NCI-H526 treated with DMSO at 0.1 percent for 48 hours (cell line): ENCODE measurements around the gene PTRH2.
A peak's percentile ranks its signal among the peaks of the same experiment; 100 is the strongest.
"Not testable (repeated sequence)": the region's sequence is repeated elsewhere in the genome, so short reads cannot be mapped to it uniquely, and the experiment has no call there.

Experiments
- DNase-seq: peaks from one replicate; lab custom pipeline; 2025; lab: John Stamatoyannopoulos, UW

PTRH2 gene

GRCh38 chr17:59707149-59707970 is at the start of gene PTRH2, which contains the start of gene VMP1:
Gene PTRH2 (minus strand): TSS chr17:59707430. CDS start chr17:59697978, 9,452 bp downstream.
Gene VMP1 (plus strand): TSS chr17:59707654. CDS start chr17:59731447, 23,793 bp downstream.
- DNase-seq = peak; percentile 99

DNA sequence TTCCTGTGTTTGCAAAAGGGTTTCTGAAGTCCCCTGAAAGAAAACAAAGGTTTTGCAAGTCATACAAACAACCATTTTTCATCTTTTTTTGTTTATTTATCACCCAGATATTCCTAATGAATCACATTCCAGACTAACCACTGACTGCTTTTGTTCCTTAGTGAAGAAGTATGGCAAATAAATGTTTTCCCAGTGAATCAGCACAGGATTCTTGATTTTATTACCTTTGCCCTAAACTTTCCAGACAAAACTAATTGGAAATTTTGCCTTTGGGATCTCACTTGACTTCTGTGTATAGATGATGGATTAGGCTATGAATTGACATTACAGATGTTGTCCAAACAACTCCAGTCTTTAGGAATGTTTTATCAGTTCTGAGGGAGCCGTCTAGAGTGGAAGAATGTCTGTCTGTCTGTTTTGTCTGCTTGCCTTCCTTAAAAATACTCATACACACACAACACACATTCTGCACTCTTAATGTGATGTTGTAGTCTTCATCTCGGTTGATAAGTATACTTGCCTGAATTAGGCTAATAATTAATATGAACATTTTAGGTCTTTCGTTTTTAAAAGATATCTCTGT is 49.1 kb upstream of the PTRH2 start:
- DNase-seq = no peak

DNA sequence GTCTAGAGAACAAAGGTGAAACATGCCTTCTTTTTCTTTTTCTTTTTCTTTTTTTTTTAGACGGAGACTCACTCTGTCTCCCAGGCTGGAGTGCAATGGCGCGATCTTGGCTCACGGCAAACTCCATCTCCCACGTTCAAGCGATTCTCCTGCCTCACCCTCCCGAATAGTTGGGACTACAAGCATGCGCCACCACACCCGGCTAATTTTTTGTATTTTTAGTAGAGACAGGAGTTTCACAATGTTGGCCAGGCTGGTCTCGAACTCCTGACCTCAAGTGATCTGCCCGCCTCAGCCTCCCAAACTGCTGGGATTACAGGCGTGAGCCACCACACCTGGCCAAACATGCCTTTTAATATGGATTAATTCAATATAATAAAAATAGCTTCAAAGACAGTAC is 47.8 kb upstream of the PTRH2 start:
- DNase-seq = not testable (repeated sequence)

DNA sequence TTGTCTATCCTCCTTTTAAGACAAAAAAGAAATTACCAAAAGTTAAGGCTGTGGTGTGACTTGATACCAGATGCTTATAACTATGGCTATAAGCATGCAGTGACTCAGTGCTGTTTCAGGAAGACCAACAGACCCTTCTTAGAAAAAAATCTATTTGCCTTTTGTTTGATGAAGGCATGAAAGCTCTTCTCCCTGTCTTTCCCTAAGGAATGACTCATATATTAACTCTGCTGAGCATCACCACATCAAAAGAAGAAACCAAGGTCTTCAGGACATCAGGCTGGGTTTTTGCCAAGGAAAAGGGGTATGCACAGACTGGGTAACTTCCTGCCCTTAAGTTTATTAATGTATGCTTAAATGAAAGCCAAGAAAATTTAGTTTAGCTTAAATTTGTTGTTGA is 47.3 kb upstream of the PTRH2 start:
- no peak for DNase-seq

GRCh38 chr17:59753522-59754467 is 46.6 kb upstream of the PTRH2 start:
- DNase-seq = peak; percentile 83

DNA sequence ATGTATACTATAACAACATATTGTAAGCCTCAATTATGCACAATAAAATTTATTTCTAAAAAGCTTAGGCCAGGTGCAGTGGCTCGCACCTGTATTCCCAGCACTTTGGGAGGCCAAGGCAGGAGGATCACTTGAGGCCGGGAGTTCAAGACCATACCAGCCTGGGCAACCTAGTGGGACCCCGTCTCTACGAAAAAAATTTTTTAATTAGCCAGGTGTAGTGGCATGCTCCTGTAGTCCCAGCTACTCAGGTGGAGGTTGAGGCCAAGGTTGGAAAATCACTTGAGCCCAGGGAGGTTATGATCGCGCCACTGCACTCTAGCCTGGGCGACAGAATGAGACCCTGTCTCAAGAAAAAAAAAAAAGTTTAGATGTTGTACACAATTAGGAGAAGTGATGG is 45.7 kb upstream of the PTRH2 start:
- no peak for DNase-seq

GRCh38 chr17:59752446-59752845 is 45.2 kb upstream of the PTRH2 start:
- no peak for DNase-seq

GRCh38 chr17:59751955-59752413 is 44.8 kb upstream of the PTRH2 start:
- DNase-seq = no peak

DNA sequence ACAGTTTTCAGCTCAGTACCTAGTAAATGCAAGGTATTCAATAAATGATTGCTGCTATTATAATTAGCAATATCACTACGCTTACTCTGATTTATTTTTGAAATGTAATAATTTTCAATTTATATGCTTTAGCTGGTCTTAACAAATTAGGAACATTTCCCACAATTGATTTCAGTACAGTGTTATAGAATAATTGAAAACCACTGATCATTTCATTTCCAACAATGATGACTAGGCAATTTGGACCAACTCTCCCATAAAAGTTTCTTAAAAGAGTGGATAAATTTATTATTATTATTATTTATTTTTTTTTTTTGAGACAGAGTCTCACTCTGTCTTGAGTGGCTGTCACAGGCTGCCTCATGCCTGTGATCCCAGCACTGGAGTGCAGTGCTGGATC is 41.4 kb upstream of the PTRH2 start:
- DNase-seq = no peak

GRCh38 chr17:59746849-59747445 is 39.7 kb upstream of the PTRH2 start:
- DNase-seq = peak; percentile 7

- no peak for DNase-seq
Measured at GRCh38 chr17:59745040-59745439, 37.8 kb upstream of the PTRH2 start.

- DNase-seq = no peak
Measured at GRCh38 chr17:59743842-59744241, 36.6 kb upstream of the PTRH2 start.

DNA sequence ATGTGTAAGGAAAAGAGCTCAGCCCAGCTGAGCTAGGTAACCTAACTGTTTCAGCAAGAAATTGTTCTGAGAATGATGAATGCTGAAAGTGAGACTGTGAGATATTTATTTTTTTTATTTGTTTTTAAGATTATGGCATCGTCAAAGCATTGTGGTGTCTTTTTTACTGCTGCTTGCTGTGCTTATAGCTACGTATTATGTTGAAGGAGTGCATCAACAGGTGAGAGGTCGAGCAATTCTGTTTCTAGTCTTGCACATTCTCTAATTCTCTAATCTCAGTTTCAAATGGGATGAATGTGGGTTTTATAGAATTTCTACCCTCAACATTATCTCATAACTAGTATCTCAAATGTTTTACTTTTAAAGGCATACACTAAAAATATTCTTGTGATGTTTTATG is 30.1 kb upstream of the PTRH2 start:
- DNase-seq = no peak

DNA sequence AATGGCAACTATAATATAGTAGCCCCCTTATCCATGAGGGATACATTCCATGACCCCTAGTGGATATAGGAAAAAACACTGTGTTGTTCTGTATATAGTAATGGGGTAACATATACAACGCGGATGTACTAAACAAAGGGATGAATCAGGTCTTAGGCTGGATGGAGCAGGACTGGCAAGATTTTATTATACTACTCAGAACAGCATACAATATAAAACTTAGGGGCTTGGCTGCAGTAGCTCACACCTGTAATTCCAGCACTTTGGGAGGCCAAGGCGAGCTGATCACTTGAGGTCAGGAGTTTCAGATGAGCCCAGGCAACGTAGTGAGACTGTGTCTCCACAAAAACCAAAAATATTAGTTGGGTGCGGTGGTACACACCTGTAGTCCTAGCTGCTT is 27.0 kb upstream of the PTRH2 start:
- DNase-seq = no peak

GRCh38 chr17:59733697-59734096 is 26.5 kb upstream of the PTRH2 start:
- DNase-seq = no peak

DNA sequence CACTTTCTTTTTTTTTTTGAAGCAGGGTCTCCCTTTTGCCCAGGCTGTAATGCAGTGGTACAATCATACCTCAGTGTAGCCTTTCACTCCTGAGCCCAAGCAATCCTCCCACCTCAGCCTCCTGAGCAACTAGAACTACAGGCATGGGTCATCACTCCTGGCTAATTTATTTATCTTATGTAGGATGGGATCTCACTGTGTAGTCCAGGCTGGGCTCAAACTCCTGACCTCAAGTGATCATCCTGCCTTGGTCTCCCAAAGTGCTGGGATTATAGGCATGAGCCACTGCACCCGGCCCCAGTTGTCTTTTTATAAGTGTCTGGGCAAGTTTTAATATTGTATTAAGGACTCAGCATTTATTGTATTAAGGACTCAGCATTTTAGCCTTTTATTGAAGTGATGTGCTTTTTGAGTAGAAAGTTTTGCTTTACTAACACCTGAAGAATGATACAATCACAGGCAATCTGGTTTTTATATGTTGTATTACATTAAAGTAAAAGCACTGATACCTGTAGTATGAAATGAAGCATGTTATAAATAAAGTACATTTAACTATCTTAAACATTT is 23.1 kb upstream of the PTRH2 start:
- no peak for DNase-seq

DNA sequence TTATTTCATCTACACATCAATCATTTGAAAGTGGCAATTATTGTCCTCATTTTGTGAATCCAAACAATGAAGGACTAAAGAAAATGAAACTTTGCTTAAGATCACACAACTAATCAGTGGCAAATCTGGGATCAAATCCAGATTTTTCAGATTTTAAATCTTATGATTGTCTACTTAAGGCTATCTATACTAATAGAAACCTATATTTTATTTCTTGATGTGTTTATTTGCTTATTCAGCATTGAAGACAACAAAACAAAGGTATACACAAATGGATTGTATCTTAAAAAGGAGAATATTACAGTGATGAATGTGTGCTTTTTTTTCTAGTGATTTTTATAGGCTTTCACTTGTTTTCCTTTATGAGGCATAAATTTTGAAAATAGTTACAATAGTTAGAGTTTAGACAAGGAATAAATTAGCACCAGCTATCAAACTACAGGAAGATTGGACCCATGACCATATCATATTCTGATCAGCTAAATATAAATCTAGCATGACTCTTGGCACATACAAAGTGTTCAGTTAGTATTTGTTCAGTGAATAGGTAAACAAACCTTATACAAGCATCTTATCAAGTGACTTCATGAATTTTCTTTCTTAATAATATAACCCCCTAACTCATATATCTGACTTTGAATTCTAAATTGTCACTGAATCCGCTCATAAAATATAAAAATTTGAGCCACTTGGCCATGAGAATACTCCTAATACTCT is 20.7 kb upstream of the PTRH2 start:
- DNase-seq = no peak

DNA sequence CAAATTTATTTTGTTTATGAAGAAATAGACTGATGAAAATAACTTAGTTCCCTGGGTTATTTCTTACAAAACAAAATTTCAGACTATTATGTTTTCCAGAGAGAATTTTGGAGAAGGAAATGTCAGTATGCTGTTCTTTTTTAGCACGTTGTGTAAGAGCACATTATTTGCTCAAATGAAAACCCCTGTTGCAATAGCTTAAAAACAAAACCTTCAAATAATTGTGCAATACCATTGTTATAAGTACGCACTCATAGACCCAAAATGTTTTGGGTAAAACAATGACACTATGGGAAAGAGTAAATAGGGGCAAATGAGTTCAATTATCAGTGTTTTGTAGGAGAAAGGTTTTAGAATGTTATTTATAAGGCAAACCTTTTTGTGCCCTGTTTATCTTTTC is 18.5 kb upstream of the PTRH2 start:
- no peak for DNase-seq

DNA sequence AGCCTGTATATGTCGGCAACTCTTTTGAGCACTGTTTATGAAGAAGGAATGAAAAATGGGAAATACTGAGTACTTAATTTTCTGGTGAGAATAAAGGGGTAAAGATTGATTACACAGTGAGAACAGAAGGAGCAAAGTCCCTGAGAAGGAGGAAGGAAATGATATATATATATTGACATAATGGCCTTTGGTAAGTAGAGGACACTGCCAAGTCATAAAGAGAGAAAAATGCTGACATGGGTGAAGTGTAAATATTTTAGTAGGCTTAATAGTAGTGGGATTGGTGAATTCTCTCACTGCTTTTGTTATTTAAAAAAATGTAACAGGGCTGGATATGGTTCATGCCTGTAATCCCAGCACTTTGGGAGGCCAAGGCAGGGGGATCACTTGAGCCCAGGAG is 16.4 kb upstream of the PTRH2 start:
- no peak for DNase-seq

DNA sequence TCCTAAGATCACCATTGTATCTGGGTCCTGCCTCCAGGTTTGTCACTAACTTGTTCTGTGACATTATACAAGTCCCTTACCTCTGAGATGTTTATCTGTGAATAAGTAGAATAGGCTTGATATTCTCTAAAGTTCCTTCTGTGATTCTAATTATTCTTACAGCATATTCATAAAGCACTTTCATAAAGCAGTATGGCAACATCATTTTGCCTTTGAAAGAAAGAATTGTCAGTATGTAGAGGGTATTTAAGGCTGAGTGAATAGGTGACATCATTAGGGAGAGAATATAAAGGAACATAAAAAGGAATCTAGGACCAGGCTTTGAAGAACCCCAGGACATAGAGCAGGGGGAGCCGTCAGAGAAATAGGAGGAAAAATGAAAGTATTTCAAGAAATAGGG is 15.8 kb upstream of the PTRH2 start:
- no peak for DNase-seq

DNA sequence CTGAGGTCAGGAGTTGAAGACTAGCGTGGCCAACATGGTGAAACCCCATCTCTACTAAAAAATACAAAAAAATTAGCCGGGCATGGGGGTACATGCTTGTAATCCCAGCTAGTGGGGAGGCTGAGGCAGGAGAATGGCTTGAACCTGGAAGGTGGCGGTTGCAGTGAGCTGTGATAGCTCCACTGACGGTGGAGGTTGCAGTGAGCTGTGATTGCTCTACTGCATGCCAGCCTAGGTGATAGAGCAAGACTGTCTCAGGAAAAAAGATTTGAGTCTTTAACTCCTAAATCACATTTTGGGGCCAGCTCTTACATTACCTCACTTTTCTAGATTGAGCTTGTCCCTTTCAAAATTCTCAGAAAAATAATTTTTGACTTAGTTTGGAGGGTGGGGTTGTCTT is 15.4 kb upstream of the PTRH2 start:
- DNase-seq = no peak
